ENCODE measurements around the gene SLC39A7.

Gene SLC39A7

GRCh38 chr6:33190504-33191107 lies 10.1 kb upstream of the SLC39A7 start:
- DNase-seq (ENCODE audit: low spot score): no peak

GRCh38 chr6:33191383-33192104 lies 9.1 kb upstream of the SLC39A7 start:
- DNase-seq (ENCODE audit: low spot score): peak; percentile 62

GRCh38 chr6:33192105-33192646 lies 8.5 kb upstream of the SLC39A7 start, which contains the start of gene COL11A2:
COL11A2 (minus strand) TSS chr6:33192467; CDS start chr6:33192240, 227 bp downstream.
- no peak for DNase-seq (ENCODE audit: low spot score)

GRCh38 chr6:33192671-33193602 lies 7.7 kb upstream of the SLC39A7 start:
- peak; percentile 69 for DNase-seq (ENCODE audit: low spot score)

- no peak for DNase-seq (ENCODE audit: low spot score)
These were observed 7.0 kb upstream of the SLC39A7 start for GRCh38 chr6:33193619-33194018.

- no peak for DNase-seq (ENCODE audit: low spot score)
These were observed 6.2 kb upstream of the SLC39A7 start for GRCh38 chr6:33194431-33194979.

- no peak for DNase-seq (ENCODE audit: low spot score)
These were observed 5.1 kb upstream of the SLC39A7 start for GRCh38 chr6:33195304-33196165.

GRCh38 chr6:33197431-33198048 lies 3.1 kb upstream of the SLC39A7 start:
- DNase-seq (ENCODE audit: low spot score): peak; percentile 77

- DNase-seq (ENCODE audit: low spot score): no peak
These were observed 2.4 kb upstream of the SLC39A7 start for GRCh38 chr6:33198159-33198852.

GRCh38 chr6:33198853-33199436 lies 1.7 kb upstream of the SLC39A7 start:
- no peak for DNase-seq (ENCODE audit: low spot score)

- peak; percentile 85 for DNase-seq (ENCODE audit: low spot score)
These were observed 914 bp upstream of the SLC39A7 start for GRCh38 chr6:33199687-33200218.

- DNase-seq (ENCODE audit: low spot score): no peak
These were observed 479 bp downstream of the SLC39A7 start for GRCh38 chr6:33201147-33201545.

- no peak for DNase-seq (ENCODE audit: low spot score)
These were observed 1.3 kb downstream of the SLC39A7 start for GRCh38 chr6:33201935-33202334.

- DNase-seq (ENCODE audit: low spot score): no peak
These were observed 2.1 kb downstream of the SLC39A7 start for GRCh38 chr6:33202799-33203198.

- no peak for DNase-seq (ENCODE audit: low spot score)
These were observed 2.9 kb downstream of the SLC39A7 start for GRCh38 chr6:33203443-33204164.

GRCh38 chr6:33204165-33204414 lies 3.4 kb downstream of the SLC39A7 start:
- no peak for DNase-seq (ENCODE audit: low spot score)

- peak; percentile 93 for DNase-seq (ENCODE audit: low spot score)
These were observed 3.9 kb downstream of the SLC39A7 start, which contains the start of gene HSD17B8 for GRCh38 chr6:33204415-33205190. HSD17B8 (plus strand) TSS chr6:33204655; CDS start chr6:33204669, 14 bp downstream.
